ENCODE data around the gene CBR1. TPM values are rescaled to one million over a fixed set of nuclear protein-coding genes. Genes with fewer than 3 reads are reported as not detected.
A peak's percentile ranks its signal among the peaks of the same experiment; 100 is the strongest.

Gene CBR1
- total and polyA plus RNA-seq, 10 of the 15 experiments (the other 5 are each of a cell fraction or from before 2014, with no cell fraction given) = 16.9 to 138 (median 57.4) TPM

- H3K9ac ChIP-seq (ENCODE audit: control insufficient read depth, insufficient read depth, low read length) = no peak overlapping the region
- H3K36me3 ChIP-seq (ENCODE audit: control insufficient read depth in 2 of 2, insufficient read depth in 2 of 2, low read length in 1 of 2) = no peaks in the 10 kb centered on the region
- no peak overlapping the region for H2AFZ ChIP-seq (ENCODE audit: control insufficient read depth, low read depth, low read length)
- no peaks in the 10 kb centered on the region for H3K79me2 ChIP-seq (ENCODE audit: control insufficient read depth, insufficient read depth, low read length)
- DNase-seq (ENCODE audit: low read depth, low spot score) = peak; percentile 23
- CTCF ChIA-PET = interaction anchor here (0.6 to 4.2 kb wide), 28 partner anchors 11 to 1304 kb away, joined by 3 to 16 read pairs (median 3); partner anchors contain the start of genes CBR1 and SETD4
- intact Hi-C loops (cut with micrococcal nuclease; ENCODE audit: unreplicated experiment) (loop anchor here (2.0 to 10.0 kb wide), 4 partner anchors 84 to 1281 kb away; no protein-coding TSS in a partner anchor), in situ Hi-C loops (cut with MboI) (loop anchor here (10.0 kb wide), 1 partner anchor 1284 kb away; no protein-coding TSS in a partner anchor)
- SMC1A ChIA-PET (ENCODE audit: uncharacterized antibody, unreplicated experiment) = interaction anchor here (0.9 to 2.7 kb wide), 7 partner anchors 8 to 192 kb away, joined by 3 to 11 read pairs (median 4); no protein-coding TSS in a partner anchor
- peak; percentile 97 for ATAC-seq
- POLR2A ChIA-PET = interaction anchor here (0.6 kb wide), 1 partner anchor 85 kb away, joined by 5 read pairs; no protein-coding TSS in a partner anchor
- 11% methylated on average over 25 of the region's 25 CpGs for WGBS (ENCODE audit: insufficient coverage, insufficient replicate concordance, low lambda C conversion rate, missing lambda C conversion rate)
- no peak overlapping the region for H3K27ac ChIP-seq (ENCODE audit: control insufficient read depth, insufficient read depth)
- peak; percentile 95 for FAIRE-seq
- RAD21 ChIA-PET (ENCODE audit: unreplicated experiment) = interaction anchor here (0.5 to 2.5 kb wide), 6 partner anchors 83 to 1283 kb away, joined by 3 to 9 read pairs (median 4); no protein-coding TSS in a partner anchor
- H3K4me3 ChIP-seq = no peak overlapping the region
- peak overlapping the region; percentile 70 for H3K4me2 ChIP-seq (ENCODE audit: control insufficient read depth, insufficient read depth)
- H3K27me3 ChIP-seq (replicated peaks in 1 of 2; ENCODE audit: control insufficient read depth in 2 of 2, insufficient read depth in 2 of 2, low read length in 1 of 2) = no peaks in the 10 kb centered on the region
- H4K20me1 ChIP-seq (ENCODE audit: control insufficient read depth, insufficient read depth) = no peaks in the 10 kb centered on the region
- peaks cover 5% of the 10 kb centered on the region for H3K4me1 ChIP-seq (ENCODE audit: control insufficient read depth, insufficient read depth, low read length)
- H3K9me3 ChIP-seq (replicated peaks; ENCODE audit: control insufficient read depth, insufficient read depth, low read length) = no peaks in the 10 kb centered on the region
- BruUV-seq (replicated peaks) = no TSS peak
- TF ChIP-seq RAD51 (IDR thresholded peaks at IDR 0.05) (no peak), ATF3 (IDR thresholded peaks at IDR 0.05; ENCODE audit: borderline replicate concordance, extremely low read depth, low read depth, low read length) (no peak), CHD1 (IDR thresholded peaks at IDR 0.05; ENCODE audit: low read depth, low read length) (no peak), RAD21 (IDR thresholded peaks at IDR 0.05; ENCODE audit: insufficient read depth, low read depth, low read length) (peak; percentile 95), SMARCA5 (IDR thresholded peaks at IDR 0.05) (peak; percentile 23; the same call in 1 of the 2 replicates), CTCF (IDR thresholded peaks at IDR 0.05 in 2 of 3, conservative IDR thresholded peaks at IDR 0.05 in 1 of 3; ENCODE audit: control insufficient read depth in 2 of 3, extremely low read depth in 1 of 3, insufficient read depth in 1 of 3, low read depth in 3 of 3, low read length in 3 of 3) (peak; percentile 94 to 98 (median 97)), SMC3 (IDR thresholded peaks at IDR 0.05; ENCODE audit: borderline replicate concordance, low read length) (peak; percentile 90), NR2C1 (IDR thresholded peaks at IDR 0.05) (no peak), BHLHE40 (IDR thresholded peaks at IDR 0.05; ENCODE audit: borderline replicate concordance in 1 of 2, low read depth in 2 of 2, low read length in 1 of 2) (0 out of 4 replicates have a peak, but pooled peaks of 1 of the 2 experiments have one; percentile 28), ESRRA (IDR thresholded peaks at IDR 0.05; ENCODE audit: low read length) (no peak), SREBF1 (IDR thresholded peaks at IDR 0.05; ENCODE audit: low read length) (no peak), ETV6 (conservative IDR thresholded peaks at IDR 0.05 in 1 of 2, IDR thresholded peaks at IDR 0.05 in 1 of 2; ENCODE audit: borderline replicate concordance in 1 of 2, low read depth in 1 of 2) (no peak), YY1 (IDR thresholded peaks at IDR 0.05; ENCODE audit: low read depth, low read length) (peak; percentile 66; the same call in 1 of the 2 replicates), MEF2B (IDR thresholded peaks at IDR 0.05; ENCODE audit: partially characterized antibody, poor library complexity, severe bottlenecking) (peak; percentile 60), EED (IDR thresholded peaks at IDR 0.05; ENCODE audit: low read depth) (no peak)
- TF ChIP-seq, protein P1, sequence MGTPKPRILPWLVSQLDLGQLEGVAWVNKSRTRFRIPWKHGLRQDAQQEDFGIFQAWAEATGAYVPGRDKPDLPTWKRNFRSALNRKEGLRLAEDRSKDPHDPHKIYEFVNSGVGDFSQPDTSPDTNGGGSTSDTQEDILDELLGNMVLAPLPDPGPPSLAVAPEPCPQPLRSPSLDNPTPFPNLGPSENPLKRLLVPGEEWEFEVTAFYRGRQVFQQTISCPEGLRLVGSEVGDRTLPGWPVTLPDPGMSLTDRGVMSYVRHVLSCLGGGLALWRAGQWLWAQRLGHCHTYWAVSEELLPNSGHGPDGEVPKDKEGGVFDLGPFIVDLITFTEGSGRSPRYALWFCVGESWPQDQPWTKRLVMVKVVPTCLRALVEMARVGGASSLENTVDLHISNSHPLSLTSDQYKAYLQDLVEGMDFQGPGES (IDR thresholded peaks at IDR 0.05) = no peak
- TF ChIP-seq, protein P2, sequence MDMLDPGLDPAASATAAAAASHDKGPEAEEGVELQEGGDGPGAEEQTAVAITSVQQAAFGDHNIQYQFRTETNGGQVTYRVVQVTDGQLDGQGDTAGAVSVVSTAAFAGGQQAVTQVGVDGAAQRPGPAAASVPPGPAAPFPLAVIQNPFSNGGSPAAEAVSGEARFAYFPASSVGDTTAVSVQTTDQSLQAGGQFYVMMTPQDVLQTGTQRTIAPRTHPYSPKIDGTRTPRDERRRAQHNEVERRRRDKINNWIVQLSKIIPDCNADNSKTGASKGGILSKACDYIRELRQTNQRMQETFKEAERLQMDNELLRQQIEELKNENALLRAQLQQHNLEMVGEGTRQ (IDR thresholded peaks at IDR 0.05; ENCODE audit: borderline replicate concordance, low read depth, low read length) = no peak
Observed at GRCh38 chr21:36028127-36029069, 41.4 kb upstream of the CBR1 start.
